CD4-positive, alpha-beta T cell treated with Interleukin-15 for 1 hour (primary cell): ENCODE measurements around the gene RNF121.

Experiments
- DNase-seq: peaks from one replicate; pipeline ENCODE4 v3.0.0-alpha.2; 2020

RNF121 gene

DNA sequence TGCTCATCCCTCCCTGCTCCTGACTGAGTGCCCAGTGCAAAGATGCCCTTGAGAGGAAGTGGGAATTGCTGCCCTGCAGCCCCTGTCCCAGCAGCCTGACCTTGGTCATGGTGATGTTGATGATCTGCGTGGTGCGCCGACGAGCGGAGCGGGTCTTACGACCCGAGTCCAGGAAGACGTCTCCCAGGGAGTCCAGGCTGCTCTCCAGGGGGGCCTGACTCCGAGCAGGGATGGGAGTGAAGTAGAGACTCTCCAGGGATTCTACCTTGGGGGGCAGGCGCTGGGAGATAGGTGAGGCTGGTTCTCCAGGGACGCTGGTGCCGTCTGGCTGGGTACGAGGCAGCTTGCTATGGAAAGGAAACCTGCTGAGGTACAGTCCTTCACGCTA, 78.2 kb downstream of the RNF121 start:
- DNase-seq: no peak

DNA sequence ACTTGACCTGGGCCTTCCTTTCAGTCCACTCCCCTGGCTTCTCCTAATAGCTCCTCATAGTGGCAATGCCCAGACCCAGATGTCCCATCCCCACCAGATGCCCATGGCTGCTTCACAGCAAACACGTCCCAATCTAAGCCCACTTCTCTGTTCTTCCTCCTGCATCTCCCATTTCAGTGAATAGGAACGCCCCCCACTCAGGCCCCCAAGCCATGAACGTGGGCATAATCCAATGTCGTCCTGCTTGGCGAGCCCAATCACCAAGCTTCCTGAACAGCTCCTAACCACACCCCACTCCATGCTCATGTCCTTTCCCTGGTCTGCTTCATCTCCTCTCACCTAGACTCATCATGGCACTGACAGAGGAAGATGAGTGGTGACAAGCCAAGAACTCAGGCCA, 78.7 kb downstream of the RNF121 start:
- no peak for DNase-seq

DNA sequence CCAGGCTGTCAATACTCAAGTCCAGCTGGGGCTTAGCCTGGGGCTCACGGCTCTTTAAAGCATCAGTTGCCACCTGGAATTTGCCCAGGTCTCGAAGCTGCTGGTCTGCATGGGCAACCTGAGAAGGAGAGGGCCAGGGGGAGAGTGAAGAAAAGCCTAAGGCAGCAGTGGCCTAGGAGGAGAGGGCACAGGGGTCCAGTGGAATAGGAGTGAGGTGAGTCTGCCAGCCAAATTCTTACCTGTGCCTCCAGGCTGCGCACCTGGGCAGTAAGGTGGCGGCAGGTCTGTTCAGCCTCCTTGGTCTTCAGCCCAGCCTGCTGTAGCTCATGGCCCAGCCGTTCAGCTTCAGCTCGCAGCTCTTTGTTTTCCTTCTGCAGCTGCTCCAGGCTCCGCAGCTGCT, 79.9 kb downstream of the RNF121 start:
- no peak for DNase-seq

DNA sequence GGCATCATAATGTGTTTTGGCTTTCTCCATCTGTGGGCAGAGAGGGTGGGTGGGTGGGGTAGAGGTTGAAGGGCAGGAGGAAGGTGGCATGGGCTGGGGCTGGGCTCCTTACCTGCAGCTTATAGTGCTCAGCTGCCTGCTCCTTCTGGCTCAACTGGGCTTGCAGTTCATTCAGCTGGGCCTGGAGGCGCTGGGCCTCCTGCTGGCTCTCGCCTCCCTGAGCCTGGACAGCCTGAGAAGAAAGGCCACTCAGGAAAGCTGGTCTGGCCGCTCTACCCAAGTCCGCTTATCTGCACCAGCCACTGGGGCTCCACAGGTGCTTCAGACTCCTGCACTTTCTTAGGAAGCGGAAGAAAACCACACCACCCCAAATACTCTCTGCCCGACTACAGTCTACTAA, 80.3 kb downstream of the RNF121 start:
- no peak for DNase-seq

DNA sequence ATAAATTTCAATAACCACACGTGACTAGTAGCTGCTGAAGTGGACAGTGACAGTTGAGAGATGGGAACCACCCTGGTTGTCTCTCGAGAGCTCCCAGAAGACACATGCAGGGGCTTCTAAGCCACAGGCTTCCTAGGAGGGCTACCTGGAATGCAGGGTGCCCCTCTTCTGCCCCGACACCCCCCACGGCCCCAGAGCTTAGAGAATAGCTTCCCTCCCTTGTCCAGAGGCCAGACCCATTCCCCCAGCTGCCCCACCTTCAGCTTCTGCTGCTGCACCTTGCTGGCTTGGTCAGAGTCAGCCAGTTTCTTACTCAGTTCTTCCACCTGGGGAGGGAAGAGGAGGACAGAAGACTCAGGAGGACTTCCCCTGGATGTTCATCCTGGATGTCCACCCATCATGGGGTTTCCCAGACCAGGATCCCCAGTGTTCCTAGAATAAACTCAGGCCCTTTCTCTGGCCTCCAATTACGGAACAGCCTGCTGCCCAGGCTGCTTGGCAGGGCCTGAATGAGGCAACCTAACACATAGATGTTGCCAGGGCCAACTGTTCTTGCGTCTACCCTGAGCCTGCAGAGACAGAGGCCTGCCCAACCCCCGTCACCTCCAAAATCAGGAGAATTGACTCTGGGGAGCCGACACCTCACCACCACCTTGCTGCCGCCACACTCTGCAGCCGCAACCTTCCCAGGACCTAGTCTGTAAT, 81.8 kb downstream of the RNF121 start:
- no peak for DNase-seq

DNA sequence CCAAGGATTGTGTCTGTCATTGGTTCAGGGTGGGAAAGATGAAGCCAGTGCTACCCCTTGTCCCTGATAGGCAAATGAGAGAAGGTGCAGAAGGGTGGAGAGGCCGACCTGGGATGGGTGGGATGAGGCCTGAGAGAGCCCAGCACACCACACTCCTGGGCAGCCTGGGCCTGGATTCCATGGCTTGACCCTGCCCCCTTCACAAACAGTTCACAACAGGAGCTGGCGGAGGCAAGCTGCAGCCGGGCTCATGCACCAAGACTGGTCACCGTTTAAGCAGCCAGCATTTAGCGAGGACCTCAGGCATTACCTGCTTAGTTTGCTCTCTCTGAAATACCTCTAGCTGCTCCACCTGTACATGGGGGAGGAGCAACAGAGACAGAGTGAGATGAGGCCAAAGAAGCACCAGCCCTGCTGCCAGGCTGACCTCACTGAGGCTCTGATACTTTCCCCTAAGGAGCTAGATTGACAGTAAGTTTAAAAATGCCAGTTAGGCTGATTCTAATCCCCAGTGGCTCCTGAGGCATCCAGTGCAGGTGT, 83.3 kb downstream of the RNF121 start:
- DNase-seq: no peak

DNA sequence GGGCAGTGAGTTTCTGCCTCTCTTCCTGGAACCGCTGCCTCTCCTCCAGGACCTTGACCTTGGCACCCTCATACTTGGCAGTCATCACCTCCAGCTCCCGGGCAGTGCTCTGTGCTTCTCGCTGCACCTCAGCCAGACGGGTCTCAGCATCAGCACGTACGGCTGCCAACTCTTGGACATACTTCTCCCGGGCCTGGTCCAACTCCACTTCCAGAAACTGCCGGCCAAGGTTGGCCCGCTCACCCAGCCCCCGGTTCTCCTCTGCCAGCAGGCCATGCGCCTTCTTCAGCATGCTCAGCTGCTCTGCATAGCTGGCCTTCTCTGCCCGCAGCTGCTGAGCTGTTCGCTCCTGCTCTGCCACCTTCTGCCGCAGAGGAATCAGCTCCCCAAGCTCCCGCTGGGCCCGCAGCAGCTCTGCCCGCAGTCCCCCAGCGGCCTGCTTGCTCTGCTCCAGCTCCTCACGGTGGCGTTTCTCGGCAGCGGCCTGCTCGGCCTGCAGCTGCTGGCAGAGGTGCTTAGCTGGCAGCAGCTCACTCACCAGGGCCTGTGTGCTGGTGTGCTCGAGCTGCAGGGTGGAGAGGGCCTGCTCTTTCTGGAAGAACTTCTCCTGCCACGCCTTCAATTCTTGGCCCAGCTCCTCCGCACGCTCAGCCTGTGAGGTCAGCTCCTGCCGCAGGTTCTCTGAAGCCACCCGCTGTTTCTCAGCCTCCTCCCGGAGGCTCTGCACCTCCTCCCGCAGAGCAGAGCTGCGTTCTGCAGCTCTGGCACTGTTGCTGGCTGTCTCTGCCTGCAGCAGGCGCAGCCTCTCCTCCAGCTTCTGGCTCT, 84.3 kb downstream of the RNF121 start:
- DNase-seq: no peak

DNA sequence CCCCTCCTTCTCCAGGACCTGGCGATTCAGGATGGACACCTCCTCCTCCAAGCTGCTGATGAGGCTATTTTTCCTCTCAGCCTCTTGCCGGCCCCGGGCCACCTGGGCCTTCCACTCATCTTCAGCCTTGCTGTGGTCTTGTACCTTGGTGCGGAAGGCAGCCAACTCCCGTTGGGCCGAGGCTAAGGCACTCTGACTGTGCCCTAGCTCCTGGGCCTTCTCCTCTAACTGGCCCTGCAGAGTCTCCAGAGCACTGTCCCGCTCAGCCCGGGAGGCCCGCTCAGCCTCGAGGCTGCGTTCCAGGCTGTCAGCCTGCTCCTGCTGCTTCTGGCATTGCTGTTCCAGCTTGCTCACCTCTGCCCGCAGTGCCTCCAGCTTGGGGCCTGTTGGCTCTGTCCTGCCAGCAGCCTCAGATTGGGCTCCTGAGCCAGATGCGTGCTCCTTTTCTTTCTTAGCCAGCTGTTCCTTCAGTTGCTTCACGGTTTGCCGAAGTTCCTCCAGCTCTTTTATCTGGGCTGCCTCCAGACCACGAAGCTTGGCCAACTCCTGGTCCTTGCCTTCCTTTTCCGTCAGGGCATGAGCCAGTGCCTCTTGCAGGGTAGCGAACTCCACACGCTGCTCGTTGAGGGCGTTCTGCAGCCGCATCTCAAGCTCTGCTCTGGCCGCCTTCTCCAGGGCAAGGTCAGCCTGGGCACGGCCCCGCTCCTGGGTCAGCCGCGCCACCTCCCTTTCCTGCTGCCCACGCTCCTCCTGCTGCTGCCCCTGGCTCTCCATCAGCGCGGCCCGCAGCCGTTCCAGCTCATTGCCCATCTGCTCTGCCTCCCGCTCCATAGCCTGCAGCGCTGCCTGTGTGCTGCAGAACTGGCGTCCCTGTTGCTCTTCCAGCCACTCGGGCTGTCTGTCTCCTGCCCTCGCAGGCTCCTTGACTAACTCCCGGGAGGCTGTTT, 85.2 kb downstream of the RNF121 start:
- DNase-seq: no peak

DNA sequence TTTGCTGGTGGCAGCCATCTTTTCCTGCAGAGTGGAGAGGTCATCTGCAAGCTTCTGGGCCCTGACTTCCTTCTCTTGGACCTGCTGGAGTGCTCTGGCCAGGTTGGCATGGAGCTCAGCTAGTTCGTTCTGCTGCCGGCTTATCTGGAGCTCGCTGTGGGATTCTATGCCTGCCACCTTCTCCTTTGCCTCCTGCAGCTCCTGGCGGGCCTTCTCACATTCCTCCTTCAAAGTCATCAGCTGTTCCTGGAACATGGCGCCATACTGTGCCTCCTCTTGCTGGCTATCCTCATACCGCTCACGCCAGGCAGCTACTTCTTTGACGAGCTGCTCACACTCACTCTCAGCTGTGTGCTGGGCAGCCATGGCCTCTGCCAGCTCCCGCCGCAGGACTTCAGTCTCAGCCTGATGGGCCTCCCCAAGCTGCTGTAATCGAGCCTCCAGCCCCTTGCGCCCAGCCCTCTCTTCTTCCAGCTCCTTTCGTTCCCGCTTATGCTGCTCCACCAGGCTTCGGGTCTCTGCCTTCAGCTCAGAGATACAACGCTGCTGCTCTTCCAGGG, 86.0 kb downstream of the RNF121 start:
- DNase-seq: no peak

DNA sequence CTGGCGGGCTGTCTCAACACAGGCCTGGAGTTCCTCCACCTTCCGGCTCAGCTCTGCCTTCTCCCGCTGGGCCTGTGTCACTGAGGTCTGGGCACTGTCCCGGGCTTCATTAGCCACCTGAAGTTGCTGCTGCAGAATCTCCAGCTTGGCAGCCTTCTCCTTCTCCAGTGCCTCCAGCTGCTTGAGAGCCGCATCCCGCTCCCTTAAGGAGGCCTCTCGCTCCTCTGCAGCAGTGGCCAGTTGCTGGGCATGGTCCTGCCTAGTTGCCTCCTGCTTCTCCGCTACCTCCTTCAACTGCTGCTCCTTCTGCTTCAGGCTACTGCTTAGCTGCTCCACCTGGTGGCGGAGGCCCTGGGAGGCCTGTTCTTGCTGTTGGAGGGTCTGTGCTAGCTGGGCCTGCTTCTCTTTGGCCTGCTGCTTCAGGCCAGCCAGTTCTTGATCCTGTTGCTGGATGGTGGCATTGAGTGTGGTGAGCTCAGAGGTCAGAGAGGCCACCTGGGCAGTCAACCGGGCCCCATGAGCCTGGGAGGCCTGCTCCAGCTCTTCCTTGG, 86.7 kb downstream of the RNF121 start:
- no peak for DNase-seq

DNA sequence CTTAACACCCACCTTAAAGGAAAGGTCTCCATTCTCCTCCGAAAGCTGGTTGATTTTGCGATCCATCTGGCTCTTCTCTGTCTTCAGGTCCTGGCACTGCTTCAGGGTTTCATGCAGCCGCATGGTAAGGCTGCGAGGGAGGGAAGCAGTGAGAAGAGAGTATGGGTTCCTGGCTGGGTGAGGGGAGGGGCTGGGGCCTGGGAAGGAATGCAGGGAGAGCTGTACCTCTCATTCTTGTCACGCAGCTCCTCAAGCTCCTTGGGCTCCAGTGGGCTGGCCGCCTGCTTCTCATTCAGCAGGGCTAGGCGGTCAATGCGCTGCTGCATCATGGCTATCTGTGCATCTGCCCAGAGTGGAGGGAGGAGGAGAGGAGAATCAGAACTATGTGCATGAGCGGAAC, 89.3 kb downstream of the RNF121 start:
- no peak for DNase-seq

DNA sequence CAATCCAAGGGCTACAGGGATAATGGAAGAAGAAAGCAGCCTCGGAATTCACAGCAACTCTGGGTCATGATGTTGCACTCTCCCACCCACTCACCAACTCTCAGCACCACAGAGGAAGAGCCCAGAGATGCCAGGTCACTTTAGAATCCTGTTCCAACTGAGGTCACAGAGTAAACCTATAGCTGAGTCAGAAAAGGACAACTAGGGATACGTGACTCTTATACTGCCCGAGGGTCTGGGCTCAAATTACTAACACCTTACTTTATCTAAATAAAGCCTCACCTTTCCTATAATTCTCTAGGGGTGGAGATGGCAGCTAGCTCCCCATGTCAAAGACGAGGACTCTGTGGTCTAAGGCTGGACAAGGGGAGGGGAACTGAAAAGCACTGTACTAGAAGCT, 94.5 kb downstream of the RNF121 start:
- no peak for DNase-seq

DNA sequence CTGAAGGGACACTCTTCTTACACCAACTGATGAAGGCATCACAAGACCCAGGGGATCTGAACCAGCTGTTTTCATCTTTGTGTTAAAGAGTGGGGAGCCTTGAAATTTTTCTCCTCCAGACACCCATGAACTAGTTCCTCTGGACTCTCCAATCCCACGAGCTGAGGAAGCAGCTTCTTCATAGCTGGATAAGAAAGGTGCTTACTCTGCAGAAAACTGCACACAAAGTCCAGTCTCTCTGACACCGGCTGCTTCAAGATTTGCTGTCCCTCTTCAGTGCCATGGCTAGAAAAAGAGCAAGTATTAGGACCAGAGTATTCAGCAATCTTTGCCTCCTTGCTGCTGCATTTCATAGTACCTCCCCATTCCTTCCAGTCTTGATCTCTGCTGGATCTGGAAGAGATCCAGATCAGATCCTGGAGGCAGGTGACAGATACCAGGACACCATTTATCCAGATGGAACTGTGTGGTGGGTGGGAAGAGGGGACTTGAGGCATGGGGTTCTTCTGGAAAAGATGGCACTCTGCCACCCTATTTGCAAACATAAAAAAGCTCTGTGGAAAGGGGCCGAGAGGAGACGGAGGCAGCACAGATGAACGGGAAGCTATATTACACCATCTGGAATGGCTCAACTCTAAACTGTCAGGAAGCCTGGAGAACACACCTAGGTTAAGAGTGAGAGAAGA, 95.4 kb downstream of the RNF121 start:
- DNase-seq: no peak

DNA sequence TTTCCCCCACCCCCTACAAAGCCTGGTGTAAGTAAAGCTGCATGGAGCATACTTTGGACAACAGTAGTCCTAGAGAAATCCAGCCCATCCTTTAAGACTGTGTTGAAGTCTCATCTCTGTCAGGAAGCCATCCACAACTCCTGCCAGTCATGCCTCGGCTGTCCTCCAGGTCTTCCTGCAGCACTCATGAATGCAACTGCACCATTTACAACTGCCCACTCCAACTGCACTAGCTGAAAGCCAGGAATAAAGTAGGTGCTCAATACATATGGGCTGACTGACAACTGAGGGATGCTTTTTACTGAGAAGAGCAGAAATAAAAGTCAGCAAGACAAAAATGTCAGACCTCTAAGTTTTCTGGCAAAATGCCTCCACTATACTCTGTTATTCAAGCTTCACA, 97.2 kb downstream of the RNF121 start:
- DNase-seq: no peak

DNA sequence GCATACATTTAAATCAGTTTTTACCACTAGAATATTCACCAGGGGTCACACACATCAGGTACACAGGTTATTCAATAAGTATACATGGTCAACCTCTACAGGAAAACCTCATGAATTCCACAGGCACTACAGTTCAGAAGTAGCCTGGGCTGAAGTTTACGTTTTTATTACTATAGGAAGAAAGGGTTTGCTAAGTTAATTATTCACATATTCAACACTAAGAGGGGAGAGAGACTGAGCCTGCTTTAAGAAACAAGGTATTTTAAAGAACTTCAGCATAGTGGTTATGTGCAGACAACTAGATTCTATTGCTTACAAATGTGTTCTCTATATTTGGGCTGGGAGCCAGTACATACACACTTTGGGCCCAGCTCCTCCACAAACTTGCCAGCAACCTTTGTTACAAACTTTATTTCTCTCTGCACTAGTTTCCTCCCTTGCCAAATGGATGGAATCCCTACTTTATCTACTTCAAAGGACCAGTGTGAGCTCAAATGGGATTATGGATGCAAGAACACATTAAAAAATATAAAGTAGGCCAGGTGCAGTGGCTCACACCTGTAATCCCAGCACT, 101.7 kb downstream of the RNF121 start:
- no peak for DNase-seq

DNA sequence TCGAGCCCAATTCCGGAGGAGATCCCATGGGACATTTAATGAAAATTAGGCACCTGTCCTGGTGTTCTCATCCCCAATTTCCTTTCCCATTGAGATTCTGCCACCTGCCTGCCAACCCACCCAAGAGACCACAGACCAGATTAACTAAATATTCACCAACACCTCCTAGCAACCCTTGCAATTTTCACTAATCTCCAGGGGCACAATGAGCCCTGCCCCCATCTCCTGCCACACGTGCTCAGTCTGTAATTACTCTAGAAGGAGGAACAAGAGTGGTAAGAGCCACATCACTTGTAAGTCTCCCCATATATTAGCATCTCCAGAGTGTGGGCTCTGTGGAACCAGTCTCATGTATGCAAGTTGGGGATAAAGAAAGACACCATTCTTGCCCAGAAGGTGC, 107.8 kb downstream of the RNF121 start:
- DNase-seq: no peak

DNA sequence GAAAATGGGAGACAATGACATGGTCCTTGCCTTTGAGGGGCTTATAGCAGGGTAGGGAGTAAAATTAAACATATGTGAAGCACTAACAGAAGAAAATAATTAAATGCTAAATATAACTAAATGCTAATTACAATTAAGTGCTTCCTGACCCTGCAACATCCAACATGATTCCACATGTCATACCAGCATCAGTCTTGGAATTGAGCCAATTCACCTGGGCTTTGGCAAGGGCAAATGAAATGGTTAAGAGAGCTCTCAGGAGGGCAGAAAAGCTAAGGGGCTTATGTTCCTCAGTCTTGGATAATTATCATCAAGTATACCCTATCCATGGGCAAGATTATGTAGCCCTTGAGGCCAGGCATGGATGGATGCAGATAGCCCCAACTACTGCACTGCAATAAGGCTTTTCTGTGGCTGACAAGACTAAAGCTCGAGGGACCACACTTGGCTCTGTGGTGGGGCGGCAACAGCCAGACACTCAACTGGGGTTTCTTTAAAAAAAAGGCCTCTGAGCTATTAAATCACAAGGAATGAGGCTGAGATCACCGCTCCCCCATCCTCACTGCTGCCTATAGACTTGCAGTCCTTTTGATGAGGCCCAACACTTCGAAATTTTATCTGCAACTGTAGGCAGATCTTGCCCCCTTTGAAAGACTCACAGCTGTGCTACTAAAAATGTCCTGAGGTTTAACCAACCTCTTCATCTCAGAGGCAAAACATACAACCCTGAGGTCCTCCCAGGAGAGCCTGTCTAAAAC, 108.9 kb downstream of the RNF121 start:
- DNase-seq: no peak

DNA sequence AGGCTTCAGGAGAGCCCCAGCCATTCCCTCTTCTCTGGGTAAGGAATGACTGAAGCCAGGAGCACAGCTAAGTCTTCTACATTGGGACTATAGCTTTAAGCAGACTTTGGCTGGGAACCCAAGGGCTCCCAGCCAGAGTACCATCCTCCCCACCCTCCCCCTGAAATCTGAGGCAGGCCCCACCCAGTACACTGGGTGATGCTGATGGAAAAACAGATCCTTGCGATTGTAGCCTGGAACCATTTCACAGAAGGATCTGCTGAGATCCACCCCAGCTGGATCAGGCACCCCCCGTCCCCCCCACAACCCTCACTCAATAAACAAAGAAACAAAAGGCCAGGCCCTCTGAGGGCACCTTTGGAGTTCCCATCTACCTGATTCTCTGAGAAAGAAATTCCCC, 109.6 kb downstream of the RNF121 start:
- DNase-seq: no peak

DNA sequence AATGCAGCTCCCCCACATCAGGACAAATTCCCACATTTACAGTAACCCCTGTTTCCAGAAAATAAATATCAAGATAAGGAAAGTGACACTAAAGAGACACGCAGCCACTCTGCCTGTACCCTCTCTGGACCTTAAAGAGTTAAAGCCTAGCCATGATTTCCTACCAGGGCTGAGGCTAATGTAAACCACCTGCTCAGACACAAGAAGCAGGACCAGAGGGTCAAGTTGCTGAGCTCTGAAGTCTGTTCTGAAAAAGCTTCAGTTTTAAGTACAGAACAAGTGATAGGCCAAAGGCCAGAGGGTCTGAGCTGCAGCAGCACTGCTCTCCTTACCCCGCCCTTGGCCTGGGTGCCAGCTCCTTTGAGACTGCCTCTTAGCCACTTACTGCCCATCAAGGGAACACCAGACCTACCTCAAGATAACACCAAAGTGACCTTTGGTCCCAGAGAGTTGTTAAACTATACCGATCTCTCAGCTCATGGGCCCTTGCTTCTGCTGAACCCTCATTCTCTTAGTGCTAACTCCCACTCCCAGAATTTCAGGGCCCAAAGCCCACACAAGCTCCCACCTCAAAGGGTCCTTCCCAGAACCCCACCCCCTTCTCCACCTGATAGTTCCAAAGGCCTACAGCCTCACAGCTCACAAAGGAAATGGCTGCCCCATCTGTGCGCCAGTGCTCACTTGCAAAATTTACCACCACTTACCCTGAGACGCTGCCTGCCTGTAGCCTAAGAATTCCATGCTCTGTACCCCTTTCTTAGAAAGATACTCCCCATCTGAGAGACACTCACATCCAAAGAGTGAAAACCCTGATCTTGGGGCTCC, 110.4 kb downstream of the RNF121 start:
- DNase-seq: no peak

DNA sequence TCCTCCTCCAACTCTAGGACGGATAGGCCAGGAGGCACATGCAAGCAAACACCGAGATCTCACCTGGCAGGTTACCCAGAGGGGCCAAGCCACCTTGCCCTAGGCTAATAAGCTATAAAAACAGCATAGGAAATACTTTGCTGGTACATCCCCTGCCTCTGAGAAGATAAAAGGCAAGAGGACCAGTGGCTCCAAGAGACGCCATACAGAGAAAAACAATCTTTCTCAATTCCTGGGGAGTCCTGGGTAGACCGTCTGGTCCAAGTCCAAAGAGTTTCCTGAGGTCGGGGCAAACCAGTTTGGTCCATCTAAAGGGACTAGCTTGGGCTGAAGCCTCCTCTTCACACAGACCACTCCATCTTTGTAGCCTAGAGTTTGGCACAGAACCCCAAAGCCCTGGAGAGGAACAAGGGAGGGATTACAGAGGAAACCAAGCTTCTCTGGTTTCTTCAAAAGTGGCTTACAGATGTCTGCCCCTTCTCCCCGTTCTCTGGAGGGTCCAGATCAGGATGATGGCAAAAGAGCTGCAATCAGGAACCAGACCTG, 111.1 kb downstream of the RNF121 start:
- DNase-seq: no peak
